GM15510 (cell line): ENCODE data around the gene COL16A1.

Experiments
- POLR2A ChIP-seq: IDR thresholded peaks from 3 replicates; pipeline ENCODE4 v1.6.1; 2011; ENCODE audit warnings: borderline replicate concordance; ENCODE audit not compliant: insufficient read length; ENCODE audit errors: extremely low read depth

The COL16A1 gene

GRCh38 chr1:31702836-31703404, 897 bp downstream of the COL16A1 start:
- no peak for TF ChIP-seq POLR2A

DNA sequence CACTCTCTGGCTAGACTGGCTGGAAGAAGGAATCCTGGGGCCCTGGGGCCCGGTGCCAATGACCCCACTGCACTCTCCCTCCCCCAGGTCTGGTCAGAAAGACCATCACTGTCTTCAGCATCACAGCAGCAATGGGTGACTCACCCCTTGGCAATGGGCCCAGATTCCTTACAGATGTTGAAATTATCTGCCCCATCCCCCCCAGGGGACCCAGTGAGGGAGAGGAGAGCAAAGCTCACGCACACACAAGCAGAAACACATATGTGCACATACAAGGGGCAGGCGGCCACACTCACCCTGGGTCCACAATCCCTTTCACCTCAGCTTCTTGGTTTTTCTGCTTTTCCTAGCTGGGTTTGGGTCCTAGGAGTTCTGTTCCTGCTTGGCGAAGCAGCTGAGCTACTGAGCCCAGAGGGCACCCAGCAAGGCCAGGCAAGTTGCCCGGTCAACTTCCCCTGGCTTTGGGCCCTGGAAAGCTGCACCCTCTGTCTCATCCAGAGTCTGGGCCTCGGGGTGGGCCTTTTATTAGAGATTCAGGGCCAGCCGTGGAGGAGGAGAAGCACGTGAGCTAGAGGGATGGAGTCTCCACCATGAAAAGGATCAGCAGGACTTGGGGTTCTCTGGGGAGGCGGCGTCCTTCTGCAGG, 2.6 kb downstream of the COL16A1 start:
- TF ChIP-seq POLR2A: no peak

DNA sequence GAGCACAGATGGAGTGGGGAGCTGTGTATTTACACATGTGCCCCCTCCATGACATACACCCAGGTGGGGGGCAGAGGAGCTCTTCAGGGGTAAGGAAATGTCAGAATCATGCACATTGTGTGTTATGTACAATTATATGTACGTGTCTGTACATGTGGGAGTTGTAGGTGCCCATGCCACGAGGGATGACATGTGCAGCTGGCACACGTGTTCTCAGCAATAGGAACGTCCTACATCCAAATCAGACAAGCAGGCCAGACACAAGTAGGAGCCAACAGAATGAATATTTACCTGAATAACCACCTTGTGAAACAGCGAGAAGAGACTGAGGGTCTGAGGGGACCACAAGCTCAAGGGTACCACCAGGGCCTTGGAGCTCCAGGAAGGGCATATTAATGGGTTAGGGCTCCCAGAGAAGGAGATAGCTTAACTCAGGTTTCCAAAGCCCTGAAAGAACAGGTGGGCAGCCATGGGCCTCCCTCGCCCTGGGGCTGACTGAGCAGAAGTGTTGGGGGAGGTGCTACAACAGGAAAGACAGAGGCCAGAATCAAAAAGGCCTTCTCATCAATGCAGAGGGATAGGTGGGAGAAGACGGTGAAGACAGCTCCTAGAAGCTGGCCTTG, 3.2 kb downstream of the COL16A1 start:
- TF ChIP-seq POLR2A: no peak

DNA sequence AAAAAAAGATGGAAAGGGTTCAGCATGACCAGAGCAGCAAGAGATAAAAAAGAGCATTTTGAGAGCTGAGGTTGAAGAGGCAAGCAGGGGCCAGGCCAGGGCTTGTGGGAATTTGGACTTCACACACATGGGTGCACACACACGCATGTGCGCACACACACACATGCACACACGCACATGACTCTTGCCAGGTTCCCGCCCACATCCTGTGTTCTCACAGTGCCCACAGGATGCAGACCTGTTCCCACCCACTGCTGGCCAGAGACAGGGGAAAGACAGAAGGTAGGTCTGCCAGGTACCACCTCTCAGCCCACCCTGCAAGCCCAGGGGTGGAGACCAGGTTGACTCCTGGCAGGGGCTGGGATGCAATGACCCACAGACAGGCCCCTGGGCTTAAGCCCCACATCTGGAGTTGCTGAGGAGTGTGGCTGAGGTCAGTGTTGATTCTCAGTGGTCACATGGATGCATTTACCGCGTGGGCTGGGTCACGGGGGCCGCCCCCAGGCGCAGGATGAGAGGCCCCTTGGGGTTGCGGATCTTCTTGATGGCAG, 4.4 kb downstream of the COL16A1 start:
- no peak for TF ChIP-seq POLR2A

DNA sequence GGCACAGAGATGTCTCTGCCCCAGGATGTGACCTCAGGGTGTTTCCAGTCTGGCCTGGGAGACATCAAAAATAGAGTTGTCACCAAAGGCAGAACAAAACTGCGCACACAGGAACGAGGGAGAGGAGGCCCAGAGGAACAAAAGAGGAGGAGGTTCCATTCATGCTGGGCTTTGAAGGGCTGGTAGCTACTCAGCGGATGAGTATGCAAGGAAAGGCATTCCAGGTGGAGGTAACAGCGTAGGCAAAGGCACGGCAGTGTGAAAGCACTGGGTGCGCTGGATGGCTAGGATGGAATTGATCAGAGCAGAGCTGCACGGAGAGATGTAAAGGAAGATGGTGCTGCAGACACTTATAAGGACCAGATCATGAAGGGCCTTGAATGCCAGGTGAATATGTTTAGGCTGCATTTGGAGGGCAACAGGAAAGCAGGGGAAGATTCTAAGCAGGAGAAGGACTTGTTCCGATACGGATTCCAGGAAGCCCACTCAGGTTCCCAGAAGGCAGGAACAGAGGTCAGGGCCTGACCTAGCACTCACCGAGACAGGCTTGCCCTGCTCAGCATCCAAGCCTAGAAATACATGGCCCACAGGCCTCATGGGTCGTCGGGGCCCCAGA, 6.3 kb downstream of the COL16A1 start:
- no peak for TF ChIP-seq POLR2A

GRCh38 chr1:31696242-31696641, 7.6 kb downstream of the COL16A1 start:
- TF ChIP-seq POLR2A: no peak

GRCh38 chr1:31695327-31695726, 8.5 kb downstream of the COL16A1 start:
- no peak for TF ChIP-seq POLR2A

DNA sequence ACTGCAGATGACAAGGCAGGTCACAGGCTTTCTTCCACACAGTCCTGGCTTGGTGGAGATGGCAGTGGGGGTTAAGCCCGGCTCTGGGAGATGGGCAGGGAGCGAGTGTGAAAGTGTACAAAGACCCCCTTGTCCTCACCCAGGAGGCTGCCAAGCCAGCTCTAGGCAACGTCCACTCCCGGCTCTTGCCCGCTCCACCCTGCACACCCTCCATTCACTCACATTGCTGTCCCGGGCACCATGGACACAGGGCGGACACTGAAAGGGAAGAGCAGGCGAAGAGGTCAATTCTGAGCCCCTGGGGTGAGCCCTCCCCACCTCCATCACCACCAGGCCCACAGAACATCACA, 8.9 kb downstream of the COL16A1 start:
- TF ChIP-seq POLR2A: no peak

GRCh38 chr1:31694069-31694963, 9.5 kb downstream of the COL16A1 start:
- TF ChIP-seq POLR2A: no peak

DNA sequence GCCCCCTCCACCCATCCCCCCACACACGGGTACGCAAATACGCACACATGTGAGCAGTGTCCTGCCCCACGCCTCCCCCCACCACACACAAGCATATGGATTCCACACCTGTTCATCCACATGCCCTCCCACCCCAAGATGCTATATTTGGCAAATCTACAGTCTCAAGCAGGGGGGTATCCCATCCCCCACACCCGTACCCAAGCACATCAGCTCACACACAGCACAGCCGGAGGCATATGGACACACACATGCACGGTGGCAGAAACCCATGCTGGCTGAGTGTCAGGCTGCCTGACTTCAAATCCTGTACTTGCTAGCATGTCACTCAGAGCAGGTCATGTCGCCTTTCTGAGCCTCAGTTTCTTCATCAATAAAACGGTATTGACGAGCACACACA, 10.6 kb downstream of the COL16A1 start:
- TF ChIP-seq POLR2A: no peak

- TF ChIP-seq POLR2A: no peak
Observed at GRCh38 chr1:31691951-31692350, 11.9 kb downstream of the COL16A1 start.

DNA sequence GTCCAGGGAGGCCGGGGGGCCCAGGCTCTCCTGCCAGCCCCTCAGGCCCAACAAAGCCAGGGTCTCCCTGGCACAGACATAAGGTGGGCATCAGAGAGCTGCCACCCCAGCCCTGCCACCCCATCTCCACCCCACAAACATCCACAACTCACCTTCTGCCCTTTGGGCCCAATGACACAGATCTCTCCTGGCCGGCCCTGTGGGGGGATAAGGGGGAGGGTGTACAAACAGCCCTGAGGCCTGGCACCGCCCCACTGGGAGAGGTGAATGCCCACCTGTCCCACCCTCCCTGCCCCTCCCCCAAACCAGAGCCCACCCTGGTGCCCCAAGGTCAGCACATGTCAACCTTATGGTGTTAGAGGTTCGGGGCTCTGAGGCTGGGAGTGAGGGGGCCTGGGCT, 12.4 kb downstream of the COL16A1 start:
- no peak for TF ChIP-seq POLR2A

DNA sequence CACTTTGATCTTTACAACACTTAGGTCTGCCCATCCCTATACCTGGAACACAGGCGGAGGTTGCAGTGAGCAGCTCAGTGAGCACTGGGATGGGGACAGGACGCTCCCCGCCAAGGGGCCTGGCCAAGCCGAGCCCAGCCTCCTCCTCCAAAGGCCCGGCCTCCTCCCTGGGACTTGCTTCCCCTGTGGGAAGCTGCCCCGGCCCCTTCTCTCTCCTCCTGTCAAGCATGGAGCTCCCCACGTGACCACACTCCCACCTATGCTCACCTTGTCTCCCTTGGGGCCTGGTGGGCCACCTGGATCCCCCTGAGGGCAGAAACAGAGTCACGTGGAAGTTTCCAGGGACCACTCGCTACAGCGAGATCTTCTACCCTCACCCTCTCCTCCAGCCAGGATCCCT, 12.9 kb downstream of the COL16A1 start:
- TF ChIP-seq POLR2A: no peak

DNA sequence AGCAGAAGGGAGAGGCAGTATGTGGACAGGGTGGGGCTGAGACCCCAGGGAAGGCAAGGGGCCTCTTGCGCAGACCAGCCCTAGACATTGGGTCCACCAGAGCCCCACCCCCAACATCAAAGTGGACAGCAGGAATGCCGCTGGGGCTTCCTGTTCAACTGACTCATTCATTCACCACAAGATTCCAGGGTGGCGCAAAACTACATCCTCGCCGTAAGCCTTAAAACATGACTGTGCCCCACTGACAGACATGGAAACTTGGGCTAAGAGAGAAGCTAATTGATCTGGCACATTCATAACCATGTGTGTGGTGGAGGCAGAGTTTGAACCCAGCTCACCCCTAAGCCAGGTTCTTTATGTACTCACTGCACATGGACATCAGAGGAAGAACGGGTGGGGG, 14.0 kb downstream of the COL16A1 start:
- no peak for TF ChIP-seq POLR2A

GRCh38 chr1:31689379-31689778, 14.4 kb downstream of the COL16A1 start:
- TF ChIP-seq POLR2A: no peak
